Fibroblast of skin of right quadriceps (primary cell): ENCODE results near the gene SIK1.
"Not testable (repeated sequence)": the region's sequence is repeated elsewhere in the genome, so short reads cannot be mapped to it uniquely, and the experiment has no call there.

Experiments used
- DNase-seq: peaks from one replicate; pipeline ENCODE4 v3.0.0-alpha.2; 2013

Gene SIK1

GRCh38 chr21:43439316-43440075 lies 12.6 kb upstream of the SIK1 start:
- DNase-seq, result not testable (repeated sequence)

- not testable (repeated sequence) for DNase-seq
These were observed 9.3 kb upstream of the SIK1 start for GRCh38 chr21:43436272-43436671.

GRCh38 chr21:43433340-43434136 lies 6.6 kb upstream of the SIK1 start:
- DNase-seq, result not testable (repeated sequence)

GRCh38 chr21:43430830-43431416 lies 4.0 kb upstream of the SIK1 start:
- not testable (repeated sequence) for DNase-seq

- not testable (repeated sequence) for DNase-seq
These were observed 2.0 kb upstream of the SIK1 start for GRCh38 chr21:43428964-43429363.

GRCh38 chr21:43427242-43427559 lies 270 bp upstream of the SIK1 start:
- DNase-seq, result not testable (repeated sequence)

- not testable (repeated sequence) for DNase-seq
These were observed 927 bp downstream of the SIK1 start for GRCh38 chr21:43426004-43426403.

- DNase-seq, result not testable (repeated sequence)
These were observed 7.5 kb downstream of the SIK1 start for GRCh38 chr21:43419475-43419874.

GRCh38 chr21:43414576-43414975 lies 12.4 kb downstream of the SIK1 start:
- DNase-seq, result not testable (repeated sequence)

- not testable (repeated sequence) for DNase-seq
These were observed 14.7 kb downstream of the SIK1 start for GRCh38 chr21:43412020-43412788.

- DNase-seq, result not testable (repeated sequence)
These were observed 16.4 kb downstream of the SIK1 start for GRCh38 chr21:43410456-43411068.

GRCh38 chr21:43407139-43407538 lies 19.8 kb downstream of the SIK1 start:
- not testable (repeated sequence) for DNase-seq

GRCh38 chr21:43404450-43404849 lies 22.5 kb downstream of the SIK1 start:
- DNase-seq, result not testable (repeated sequence)

- DNase-seq, result not testable (repeated sequence)
These were observed 23.1 kb downstream of the SIK1 start for GRCh38 chr21:43403651-43404430.

GRCh38 chr21:43401125-43401524 lies 25.8 kb downstream of the SIK1 start:
- not testable (repeated sequence) for DNase-seq

- not testable (repeated sequence) for DNase-seq
These were observed 27.3 kb downstream of the SIK1 start for GRCh38 chr21:43399595-43400015.

- not testable (repeated sequence) for DNase-seq
These were observed 27.8 kb downstream of the SIK1 start for GRCh38 chr21:43399136-43399535.

GRCh38 chr21:43398533-43398932 lies 28.4 kb downstream of the SIK1 start:
- DNase-seq, result not testable (repeated sequence)

GRCh38 chr21:43398000-43398399 lies 28.9 kb downstream of the SIK1 start:
- not testable (repeated sequence) for DNase-seq

GRCh38 chr21:43397439-43397808 lies 29.5 kb downstream of the SIK1 start:
- not testable (repeated sequence) for DNase-seq

- not testable (repeated sequence) for DNase-seq
These were observed 30.0 kb downstream of the SIK1 start for GRCh38 chr21:43396788-43397438.
